GM21447 (cell line): ENCODE results near the gene NUP155.
"Not testable (repeated sequence)": the region's sequence is repeated elsewhere in the genome, so short reads cannot be mapped to it uniquely, and the experiment has no call there.

Source experiments
- ATAC-seq: cut with Tn5 transposase; IDR thresholded peaks from one replicate; pipeline ENCODE4 v1.9.1; 2021; ENCODE audit not compliant: unreplicated experiment

Gene NUP155

GRCh38 chr5:37283214-37283820 is 87.6 kb downstream of the NUP155 start:
- ATAC-seq: no peak

DNA sequence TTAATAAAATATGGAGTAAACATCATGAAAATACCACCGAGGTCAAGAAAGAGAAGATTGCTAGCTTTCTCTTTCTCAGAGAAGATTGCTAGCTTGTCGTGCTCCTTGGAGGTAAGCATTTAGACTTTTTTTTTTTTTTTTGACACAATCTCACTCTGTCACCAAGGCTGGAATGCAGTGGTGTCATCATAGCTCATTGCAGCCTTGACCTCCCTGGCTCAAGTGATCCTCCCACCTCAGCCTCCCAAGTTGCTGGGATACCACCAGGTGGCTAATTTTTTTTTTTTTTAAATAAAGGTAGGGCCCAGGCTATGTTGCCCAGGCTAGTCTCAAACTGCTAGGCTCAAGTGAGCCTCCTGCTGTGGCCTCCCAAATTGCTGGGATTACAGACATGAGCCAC is 95.4 kb downstream of the NUP155 start:
- no peak for ATAC-seq

DNA sequence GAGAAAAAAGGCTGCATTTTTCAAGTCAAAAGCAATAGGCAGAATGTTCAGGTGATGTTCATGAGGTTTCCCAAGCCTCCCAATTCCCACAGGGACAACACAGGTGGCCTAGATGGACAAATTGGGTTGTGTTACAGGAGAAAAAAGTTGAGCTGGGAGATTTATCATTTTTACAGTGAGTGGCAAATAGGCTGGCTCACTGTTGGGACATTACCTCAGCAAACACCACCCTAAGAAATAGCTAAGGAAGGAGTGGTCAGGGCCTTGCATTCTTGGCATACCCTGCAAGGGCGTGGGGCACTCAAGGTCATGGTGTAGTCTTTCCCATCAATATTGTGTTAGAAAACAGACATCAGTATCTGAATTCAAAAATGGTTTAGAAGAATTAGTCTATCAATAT is 98.4 kb downstream of the NUP155 start:
- no peak for ATAC-seq

GRCh38 chr5:37268100-37268499 is 102.8 kb downstream of the NUP155 start:
- ATAC-seq: not testable (repeated sequence)

GRCh38 chr5:37255774-37256358 is 115.0 kb downstream of the NUP155 start:
- ATAC-seq: no peak

DNA sequence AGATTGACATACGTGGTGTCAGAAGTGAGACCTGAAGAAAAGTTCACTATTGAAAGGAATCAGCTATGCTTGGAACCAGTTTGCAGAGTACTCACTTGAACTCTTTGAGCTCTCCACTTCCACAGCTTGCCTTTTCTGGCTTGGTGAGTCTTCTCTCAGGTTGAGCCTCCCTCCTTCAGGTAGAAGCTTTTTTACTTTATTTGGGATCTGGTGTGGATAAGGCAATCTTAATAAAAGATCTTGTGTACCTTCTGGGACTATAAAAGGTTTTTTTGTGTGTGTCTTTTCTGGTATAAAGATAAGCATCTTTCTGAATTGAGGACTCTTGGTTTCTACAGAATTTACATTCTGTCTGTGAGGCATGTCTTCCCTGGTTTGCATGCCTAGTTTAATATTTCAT is 116.3 kb downstream of the NUP155 start:
- no peak for ATAC-seq

GRCh38 chr5:37251665-37252064 is 119.2 kb downstream of the NUP155 start:
- ATAC-seq: no peak

DNA sequence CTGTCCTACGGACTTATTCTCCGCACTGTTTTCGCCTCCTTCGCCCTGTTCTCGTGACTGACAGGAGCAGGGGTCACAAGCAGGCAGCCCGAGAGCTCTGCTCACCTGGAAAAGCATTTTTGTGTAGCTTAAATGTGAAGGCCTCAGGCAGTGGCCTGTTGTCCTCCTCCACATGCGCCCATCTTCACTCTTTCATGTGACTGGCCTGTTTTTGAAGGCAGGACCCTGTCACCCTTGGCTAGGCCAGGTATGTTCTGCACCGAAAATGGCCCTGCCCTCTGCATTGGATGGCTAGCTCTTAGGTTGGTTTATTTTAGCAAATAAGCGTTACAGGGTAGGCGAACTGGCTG is 121.1 kb downstream of the NUP155 start:
- no peak for ATAC-seq

GRCh38 chr5:37248970-37249814 is 121.7 kb downstream of the NUP155 start, which contains the start of gene CPLANE1:
Gene CPLANE1 (minus strand): TSS chr5:37249376. CDS start chr5:37247698, 1,678 bp downstream.
- ATAC-seq: peak; percentile 77

DNA sequence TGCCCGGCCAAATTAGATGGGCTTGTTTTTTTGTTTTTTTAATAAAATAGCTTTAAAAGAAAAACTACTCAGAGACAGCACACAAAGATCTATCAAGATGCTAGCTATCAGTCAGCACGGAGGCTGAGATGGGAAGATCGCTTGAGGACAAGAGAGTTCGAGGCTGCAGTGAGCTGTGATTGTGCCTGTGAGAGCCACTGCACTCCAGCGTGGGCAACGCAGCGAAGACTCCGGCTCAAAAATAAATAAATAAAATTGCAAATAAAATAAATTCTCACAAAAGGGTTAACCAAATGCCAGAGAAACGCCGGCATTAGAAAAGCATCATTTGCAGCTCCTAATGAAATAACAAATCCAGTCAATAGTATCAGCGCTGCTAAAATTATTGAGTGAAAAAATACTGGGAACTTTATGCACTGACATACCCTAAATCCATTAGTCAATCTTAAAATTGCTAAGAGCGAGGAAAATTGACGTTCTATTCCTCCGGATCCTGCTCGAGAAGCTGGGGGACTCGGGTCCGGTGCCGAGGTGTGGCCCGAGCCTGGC is 122.4 kb downstream of the NUP155 start:
- no peak for ATAC-seq

GRCh38 chr5:37247496-37247895 is 123.4 kb downstream of the NUP155 start:
- ATAC-seq: no peak

GRCh38 chr5:37247036-37247435 is 123.9 kb downstream of the NUP155 start:
- ATAC-seq: no peak
